ENCODE measurements around the gene PERP.

- TF ChIP-seq CTCF (IDR thresholded peaks at IDR 0.05; ENCODE audit: low read length), result no peak
- TF ChIP-seq EZH2phosphoT487 (IDR thresholded peaks at IDR 0.05; ENCODE audit: low read length), result no peak
- TF ChIP-seq EZH2 (optimal IDR thresholded peaks at IDR 0.05; ENCODE audit: low read depth, low read length), result no peak
These were observed 25.0 kb downstream of the PERP start for GRCh38 chr6:138082232-138082631.
